ENCODE data around the gene GABBR2.

GRCh38 chr9:98721643-98722042, 12.9 kb upstream of the GABBR2 start:
- no peak for TF ChIP-seq GTF2F1 (IDR thresholded peaks at IDR 0.05; ENCODE audit: borderline replicate concordance, low read depth, low read length)
- no peak for TF ChIP-seq SIN3A (conservative IDR thresholded peaks at IDR 0.05 in 1 of 2, IDR thresholded peaks at IDR 0.05 in 1 of 2; ENCODE audit: low read depth in 1 of 2, low read length in 2 of 2)
- no peak for TF ChIP-seq TCF12 (IDR thresholded peaks at IDR 0.05; ENCODE audit: low read depth, low read length)
- TF ChIP-seq CTCF (IDR thresholded peaks at IDR 0.05; ENCODE audit: control extremely low read depth in 1 of 3, insufficient read depth in 1 of 3, low read depth in 1 of 3, low read length in 3 of 3), result no peak
- TF ChIP-seq NRF1 (IDR thresholded peaks at IDR 0.05; ENCODE audit: low read depth, low read length), result no peak
- no peak for TF ChIP-seq POLR2A (IDR thresholded peaks at IDR 0.05; ENCODE audit: control extremely low read depth in 1 of 2, low read depth in 2 of 2, low read length in 2 of 2)
- TF ChIP-seq POLR2AphosphoS5 (IDR thresholded peaks at IDR 0.05; ENCODE audit: low read depth, low read length), result no peak
- no peak for TF ChIP-seq HDAC6 (IDR thresholded peaks at IDR 0.05; ENCODE audit: low read depth, low read length)
- TF ChIP-seq CREB1 (IDR thresholded peaks at IDR 0.05), result no peak
- no peak for TF ChIP-seq YY1 (IDR thresholded peaks at IDR 0.05; ENCODE audit: low read depth, low read length)
- no peak for TF ChIP-seq SP1 (IDR thresholded peaks at IDR 0.05; ENCODE audit: low read depth, low read length)
- TF ChIP-seq ZNF274 (IDR thresholded peaks at IDR 0.05; ENCODE audit: borderline replicate concordance, extremely low read depth, low read length), result no peak
- no peak for TF ChIP-seq CBX5 (IDR thresholded peaks at IDR 0.05; ENCODE audit: low read depth, low read length)

All from H1 (cell line).